A549 (cell line): ENCODE data around the gene TEAD3. TPM values are rescaled to one million over a fixed set of nuclear protein-coding genes. Genes with fewer than 3 reads are reported as not detected.

ENCODE experiments used
- ATAC-seq, 2 experiments: fragments of 200-7000 bp in 1 of 2; fragments of >200 bp in 1 of 2; cut with Nextera tagmentation in 1 of 2; cut with Tn5 transposase in 1 of 2; 3 replicates each; pipeline versions ENCODE4 v1.8.0 to v1.9.1; 2018 to 2020; ENCODE audit warnings: mild to moderate bottlenecking in 1 of 2, moderate library complexity in 1 of 2
- CTCF ChIA-PET: fragments of 300-600 bp; sonication (Branson Sonifier 250); formaldehyde crosslinking; extraction: SDS; loops from one replicate; lab custom pipeline; 2021; ENCODE audit warnings: antibody characterized with exemption, inconsistent platforms; lab: Yijun Ruan, JAX
- POLR2A ChIA-PET: fragments of 350-600 bp; formaldehyde crosslinking; extraction: SDS; loops from one replicate; lab custom pipeline; 2021; ENCODE audit warnings: antibody characterized with exemption, inconsistent platforms; lab: Yijun Ruan, JAX
- DNase-seq, 2 experiments: peaks; one replicate each; pipeline versions ENCODE4 v3.0.0 to v3.0.0-alpha.2; 2011 to 2016; ENCODE audit warnings: low read depth in 1 of 2, low spot score in 1 of 2
- FAIRE-seq: peaks from 2 replicates; lab custom pipeline; 2011; peaks lifted over from hg19 to GRCh38; lab: Jason Lieb, UNC
- H3K27ac ChIP-seq, 2 experiments: fragments of >200 bp; sonication (Bioruptor Twin); formaldehyde crosslinking; 3 replicates each; pipeline ENCODE4 v1.5.1; 2016 to 2017
- H3K4me1 ChIP-seq: fragments of >200 bp; sonication (Bioruptor Twin); formaldehyde crosslinking; 3 replicates; pipeline ENCODE4 v1.6.1; 2016
- H3K4me2 ChIP-seq: fragments of >200 bp; sonication (Bioruptor Twin); formaldehyde crosslinking; 3 replicates; pipeline ENCODE4 v1.6.1; 2016
- H3K4me3 ChIP-seq: fragments of >200 bp; sonication (Bioruptor Twin); formaldehyde crosslinking; 3 replicates; pipeline ENCODE4 v1.5.1; 2016
- H3K9me3 ChIP-seq: fragments of >200 bp; sonication (Bioruptor Twin); formaldehyde crosslinking; 3 replicates; pipeline ENCODE4 v1.6.1; 2016
- ATOH8 ChIP-seq: fragments of 250-450 bp; sonication (Bioruptor Pico); IDR thresholded peaks from 2 replicates; pipeline ENCODE4 v1.5.0; 2020; ENCODE audit warnings: low read depth, mild to moderate bottlenecking, moderate library complexity
- BHLHE40 ChIP-seq: IDR thresholded peaks from 2 replicates; pipeline ENCODE4 v1.6.1; 2012; ENCODE audit warnings: low read depth, low read length, inconsistent platforms
- CBX2 ChIP-seq: fragments of 200-600 bp; sonication (generic); IDR thresholded peaks from 2 replicates; pipeline ENCODE4 v1.6.1; 2016; ENCODE audit warnings: low read depth, mild to moderate bottlenecking, borderline replicate concordance
- CBX8 ChIP-seq: fragments of 200-600 bp; sonication (generic); IDR thresholded peaks from 2 replicates; pipeline ENCODE4 v1.6.1; 2016
- CEBPB ChIP-seq, 2 experiments: fragments of >200 bp in 1 of 2; sonication (Bioruptor Twin) in 1 of 2; formaldehyde crosslinking in 1 of 2; IDR thresholded peaks; 2 replicates each; pipeline ENCODE4 v1.6.1; 2012 to 2016
- CHD4 ChIP-seq: fragments of 200-600 bp; sonication (generic); IDR thresholded peaks from 2 replicates; pipeline ENCODE4 v1.6.1; 2016; ENCODE audit warnings: antibody characterized with exemption, mild to moderate bottlenecking, borderline replicate concordance
- E2F6 ChIP-seq: IDR thresholded peaks from 2 replicates; pipeline ENCODE4 v1.6.1; 2012; ENCODE audit warnings: low read depth, borderline replicate concordance
- EHF ChIP-seq: fragments of 250-450 bp; sonication (Bioruptor Pico); IDR thresholded peaks from 2 replicates; pipeline ENCODE4 v1.5.0; 2020; ENCODE audit warnings: mild to moderate bottlenecking
- EHMT2 ChIP-seq: fragments of 200-600 bp; sonication (generic); IDR thresholded peaks from 2 replicates; pipeline ENCODE4 v1.6.1; 2016; ENCODE audit warnings: antibody characterized with exemption, low read depth, mild to moderate bottlenecking, moderate library complexity
- EP300 ChIP-seq, 2 experiments: fragments of >200 bp; sonication (Bioruptor Twin); formaldehyde crosslinking; IDR thresholded peaks; 2 replicates in 1 of 2; 3 replicates in 1 of 2; pipeline ENCODE4 v1.6.1; 2016 to 2017
- FOSB ChIP-seq: fragments of 250-450 bp; sonication (Bioruptor Pico); IDR thresholded peaks from 2 replicates; pipeline ENCODE4 v1.5.0; 2020; ENCODE audit warnings: mild to moderate bottlenecking, moderate library complexity
- FOSL2 ChIP-seq, 2 experiments: fragments of 450-650 bp in 1 of 2; fragments of >200 bp in 1 of 2; sonication (Bioruptor Twin) in 1 of 2; formaldehyde crosslinking; IDR thresholded peaks; 2 replicates each; pipeline versions ENCODE4 v1.5.0 to v1.6.1; 2016 to 2020; ENCODE audit warnings: mild to moderate bottlenecking in 1 of 2, moderate library complexity in 1 of 2
- FOXS1 ChIP-seq: fragments of 250-450 bp; sonication (Bioruptor Pico); IDR thresholded peaks from 2 replicates; pipeline ENCODE4 v1.5.0; 2020; ENCODE audit warnings: mild to moderate bottlenecking, moderate library complexity
- GATA3 ChIP-seq: IDR thresholded peaks from 2 replicates; pipeline ENCODE4 v1.6.1; 2012; ENCODE audit warnings: borderline replicate concordance
- HES2 ChIP-seq: fragments of >200 bp; sonication (Bioruptor Twin); formaldehyde crosslinking; IDR thresholded peaks from 2 replicates; pipeline ENCODE4 v1.6.1; 2016
- JUN ChIP-seq, 2 experiments: fragments of >200 bp; sonication (Bioruptor Twin); formaldehyde crosslinking; IDR thresholded peaks; 2 replicates in 1 of 2; 3 replicates in 1 of 2; pipeline ENCODE4 v1.6.1; 2016 to 2017
- JUNB ChIP-seq: fragments of >200 bp; sonication (Bioruptor Twin); formaldehyde crosslinking; IDR thresholded peaks from 2 replicates; pipeline ENCODE4 v1.6.1; 2016
- MAX ChIP-seq: IDR thresholded peaks from 2 replicates; pipeline ENCODE4 v1.6.1; 2012
- NFE2L2 ChIP-seq: fragments of 150-350 bp; conservative IDR thresholded peaks from 2 replicates; pipeline ENCODE4 v1.6.1; 2014; ENCODE audit warnings: low read length
- PHF8 ChIP-seq: fragments of 200-600 bp; sonication (generic); IDR thresholded peaks from 2 replicates; pipeline ENCODE4 v1.6.1; 2016; ENCODE audit warnings: low read depth, mild to moderate bottlenecking, antibody characterized with exemption, moderate library complexity, borderline replicate concordance
- POLR2A ChIP-seq: IDR thresholded peaks from 2 replicates; pipeline ENCODE4 v1.6.1; 2012; ENCODE audit warnings: mild to moderate bottlenecking, low read length
- RAD21 ChIP-seq, 2 experiments: fragments of >200 bp in 1 of 2; sonication (Bioruptor Twin) in 1 of 2; formaldehyde crosslinking in 1 of 2; IDR thresholded peaks in 1 of 2; conservative IDR thresholded peaks in 1 of 2; 2 replicates in 1 of 2; 3 replicates in 1 of 2; pipeline ENCODE4 v1.6.1; 2012 to 2018; ENCODE audit warnings: inconsistent platforms in 1 of 2
- REST ChIP-seq: fragments of 200-600 bp; sonication (generic); IDR thresholded peaks from 2 replicates; pipeline ENCODE4 v1.6.1; 2016; ENCODE audit warnings: antibody characterized with exemption, mild to moderate bottlenecking, moderate library complexity
- RFX5 ChIP-seq: fragments of 450-650 bp; IDR thresholded peaks from 2 replicates; pipeline ENCODE4 v1.7.1; 2014; ENCODE audit warnings: antibody characterized with exemption, mild to moderate bottlenecking, moderate library complexity
- SMC3 ChIP-seq: fragments of >200 bp; sonication (Bioruptor Twin); formaldehyde crosslinking; IDR thresholded peaks from 3 replicates; pipeline ENCODE4 v1.6.1; 2018; ENCODE audit warnings: inconsistent platforms
- SREBF2 ChIP-seq: fragments of 450-650 bp; IDR thresholded peaks from 2 replicates; pipeline ENCODE4 v1.6.1; 2014; ENCODE audit warnings: mild to moderate bottlenecking, moderate library complexity
- TFCP2L1 ChIP-seq: fragments of 250-450 bp; sonication (Bioruptor Pico); IDR thresholded peaks from 2 replicates; pipeline ENCODE4 v1.5.0; 2021; ENCODE audit warnings: mild to moderate bottlenecking
- ZFP36 ChIP-seq: fragments of 450-650 bp; IDR thresholded peaks from 2 replicates; pipeline ENCODE4 v1.6.1; 2014; ENCODE audit warnings: borderline replicate concordance; ENCODE audit not compliant: partially characterized antibody
- ZSCAN20 ChIP-seq: fragments of 250-450 bp; sonication (Bioruptor Pico); IDR thresholded peaks from 2 replicates; pipeline ENCODE4 v1.8.0; 2022; ENCODE audit warnings: mild to moderate bottlenecking, moderate library complexity
- WGBS: methylation state at CpG from one replicate; pipeline ENCODE4 v1.1.6; 2017; ENCODE audit errors: missing lambda C conversion rate; 5-methylcytosine and 5-hydroxymethylcytosine counted together
- polyA plus RNA-seq, 4 experiments: library from polyadenylated mRNA; depleted of rRNA in 3 of 4; stranded (reverse); fragments of >200 nt; fragmentation: RNase III in 1 of 4; extraction: RNeasy Plus Mini Kit Qiagen cat#74134 plus additional on column Dnase treatment in 1 of 4; gene quantifications; 2 replicates in 3 of 4; 3 replicates in 1 of 4; pipeline ENCODE4 v1.2.3, GENCODE V29; 2011 to 2017

Gene TEAD3
- polyA plus RNA-seq, 2 of the 4 experiments (the other 2 are of a cell fraction): 2.1 to 4.2 TPM

GRCh38 chr6:35489995-35490791 is 6.7 kb downstream of the TEAD3 start:
- FAIRE-seq: no peak
- Histone ChIP-seq H3K4me3 (no peak overlapping the region), H3K4me2 (no peak overlapping the region), H3K27ac (no peak overlapping the region), H3K9me3 (no peaks in the 10 kb centered on the region), H3K4me1 (peaks cover 19% of the 10 kb centered on the region)
- ChIA-PET CTCF (interaction anchor here (1.1 kb wide), 1 partner anchor 33 kb away, joined by 3 read pairs; no protein-coding TSS in a partner anchor), POLR2A (no interaction called here)
- no peak for ATAC-seq
- TF ChIP-seq JUNB: no peak
- no peak for TF ChIP-seq CBX8
- no peak for TF ChIP-seq CHD4
- TF ChIP-seq FOXS1: no peak
- TF ChIP-seq CEBPB (IDR thresholded peaks at IDR 0.05): no peak
- no peak for TF ChIP-seq ATOH8 (CRISPR knock-in tag)
- no peak for TF ChIP-seq MAX
- no peak for TF ChIP-seq RFX5
- TF ChIP-seq FOSL2 (IDR thresholded peaks at IDR 0.05): no peak
- TF ChIP-seq FOSL2 (CRISPR knock-in tag; IDR thresholded peaks at IDR 0.05): no peak
- no peak for TF ChIP-seq E2F6
- no peak for TF ChIP-seq PHF8
- no peak for TF ChIP-seq ZSCAN20 (CRISPR knock-in tag)
- no peak for TF ChIP-seq SMC3
- no peak for TF ChIP-seq GATA3
- no peak for TF ChIP-seq POLR2A
- TF ChIP-seq BHLHE40: no peak
- TF ChIP-seq FOSB (CRISPR knock-in tag): no peak
- TF ChIP-seq RAD21 (conservative IDR thresholded peaks at IDR 0.05 in 1 of 2, IDR thresholded peaks at IDR 0.05 in 1 of 2): no peak
- no peak for TF ChIP-seq NFE2L2
- TF ChIP-seq TFCP2L1: no peak
- 85% methylated on average over 11 of the region's 28 CpGs for WGBS
- DNase-seq: no peak

GRCh38 chr6:35489066-35489465 is 7.8 kb downstream of the TEAD3 start:
- DNase-seq (no peak), FAIRE-seq (no peak), ATAC-seq (no peak)
- H3K4me1 ChIP-seq: peaks cover 25% of the 10 kb centered on the region
- H3K27ac ChIP-seq: no peak overlapping the region
- H3K4me3 ChIP-seq: no peak overlapping the region
- POLR2A ChIA-PET: interaction anchor here (0.6 kb wide), 1 partner anchor 16 kb away, joined by 5 read pairs; no protein-coding TSS in a partner anchor
- H3K9me3 ChIP-seq: no peaks in the 10 kb centered on the region
- H3K4me2 ChIP-seq: no peak overlapping the region
- CTCF ChIA-PET: interaction anchor here (1.1 kb wide), 1 partner anchor 35 kb away, joined by 3 read pairs; no protein-coding TSS in a partner anchor
- TF ChIP-seq EHMT2 (no peak), HES2 (no peak), FOSB (CRISPR knock-in tag) (no peak), EP300 (IDR thresholded peaks at IDR 0.05) (no peak), REST (no peak), POLR2A (no peak), EHF (CRISPR knock-in tag) (no peak), SREBF2 (no peak), CEBPB (IDR thresholded peaks at IDR 0.05) (no peak), ZFP36 (no peak), RAD21 (conservative IDR thresholded peaks at IDR 0.05 in 1 of 2, IDR thresholded peaks at IDR 0.05 in 1 of 2) (no peak), JUNB (no peak), CBX2 (no peak), JUN (IDR thresholded peaks at IDR 0.05) (no peak), PHF8 (no peak), E2F6 (no peak)
- WGBS: 50% methylated on average over 1 of the region's 1 CpG
